ENCODE data around the gene PACRG. TPM values are rescaled to one million over a fixed set of nuclear protein-coding genes. Genes with fewer than 3 reads are reported as not detected.

Gene PACRG
- total and polyA plus RNA-seq, 10 of the 15 experiments (the other 5 are each of a cell fraction or from before 2014, with no cell fraction given), result not detected

GRCh38 chr6:163148451-163149278 lies 420.9 kb downstream of the PACRG start (continued):
- TF ChIP-seq MTA2 (IDR thresholded peaks at IDR 0.05; ENCODE audit: low read depth) (no peak), CEBPZ (IDR thresholded peaks at IDR 0.05; ENCODE audit: low read depth, low read length) (no peak), USF1 (IDR thresholded peaks at IDR 0.05; ENCODE audit: borderline replicate concordance, extremely low read length, insufficient read depth, low read depth, low read length) (no peak), ZSCAN29 (IDR thresholded peaks at IDR 0.05) (no peak), CEBPB (IDR thresholded peaks at IDR 0.05; ENCODE audit: borderline replicate concordance in 1 of 2, low read depth in 2 of 2, low read length in 2 of 2) (no peak)

- Histone ChIP-seq H3K4me2 (ENCODE audit: control insufficient read depth, insufficient read depth) (no peak overlapping the region), H2AFZ (ENCODE audit: control insufficient read depth, low read depth, low read length) (no peak overlapping the region), H3K4me3 (no peak overlapping the region), H3K27ac (ENCODE audit: control insufficient read depth, insufficient read depth) (no peak overlapping the region), H3K4me1 (ENCODE audit: control insufficient read depth, insufficient read depth, low read length) (no peaks in the 10 kb centered on the region), H3K27me3 (replicated peaks in 1 of 2; ENCODE audit: control insufficient read depth in 2 of 2, insufficient read depth in 2 of 2, low read length in 1 of 2) (peaks cover 0 to 1% of the 10 kb centered on the region in 2 experiments; a peak in 2 of 4 replicates), H4K20me1 (ENCODE audit: control insufficient read depth, insufficient read depth) (no peaks in the 10 kb centered on the region), H3K9me3 (replicated peaks; ENCODE audit: control insufficient read depth, insufficient read depth, low read length) (no peaks in the 10 kb centered on the region), H3K36me3 (ENCODE audit: control insufficient read depth in 2 of 2, insufficient read depth in 2 of 2, low read length in 1 of 2) (no peaks in the 10 kb centered on the region), H3K9ac (ENCODE audit: control insufficient read depth, insufficient read depth, low read length) (no peak overlapping the region), H3K79me2 (ENCODE audit: control insufficient read depth, insufficient read depth, low read length) (no peaks in the 10 kb centered on the region)
- ChIA-PET CTCF (no interaction called here), SMC1A (ENCODE audit: uncharacterized antibody, unreplicated experiment) (no interaction called here), POLR2A (no interaction called here), RAD21 (ENCODE audit: unreplicated experiment) (no interaction called here)
- ATAC-seq (no peak), DNase-seq (ENCODE audit: low read depth, low spot score) (no peak), FAIRE-seq (no peak)
- no TSS peak for BruUV-seq (replicated peaks)
- 62% methylated on average over 28 of the region's 35 CpGs for WGBS (ENCODE audit: insufficient coverage, insufficient replicate concordance, low lambda C conversion rate, missing lambda C conversion rate)
- intact Hi-C loops (cut with micrococcal nuclease; ENCODE audit: unreplicated experiment) (no loop called here), in situ Hi-C loops (cut with MboI) (no loop called here)
- TF ChIP-seq CTCF (IDR thresholded peaks at IDR 0.05 in 2 of 3, conservative IDR thresholded peaks at IDR 0.05 in 1 of 3; ENCODE audit: control insufficient read depth in 2 of 3, extremely low read depth in 1 of 3, insufficient read depth in 1 of 3, low read depth in 3 of 3, low read length in 3 of 3) (no peak), RB1 (IDR thresholded peaks at IDR 0.05; ENCODE audit: borderline replicate concordance) (no peak), POLR2A (IDR thresholded peaks at IDR 0.05; ENCODE audit: low read depth, low read length) (no peak), NR2F1 (conservative IDR thresholded peaks at IDR 0.05) (no peak), FOS (IDR thresholded peaks at IDR 0.05; ENCODE audit: borderline replicate concordance, extremely low read depth, insufficient read length) (no peak), EP300 (IDR thresholded peaks at IDR 0.05; ENCODE audit: borderline replicate concordance in 1 of 2, control insufficient read depth in 1 of 2, low read depth in 2 of 2, low read length in 2 of 2) (no peak), ZBED1 (IDR thresholded peaks at IDR 0.05; ENCODE audit: borderline replicate concordance) (no peak), SMAD5 (IDR thresholded peaks at IDR 0.05; ENCODE audit: low read depth) (no peak), STAT3 (IDR thresholded peaks at IDR 0.05; ENCODE audit: low read depth, low read length) (no peak)
Measured at GRCh38 chr6:163149279-163149848, 421.6 kb downstream of the PACRG start.
